ENCODE measurements around the gene KCNJ4.

The KCNJ4 gene

GRCh38 chr22:38461414-38462081 is 6.5 kb upstream of the KCNJ4 start:
- no peak for TF ChIP-seq CTCF (conservative IDR thresholded peaks at IDR 0.05; ENCODE audit: low read depth)
- H3K27ac ChIP-seq, result no peak overlapping the region
- ChIA-PET POLR2A (ENCODE audit: low non-redundant PET) (interaction anchor here (0.6 kb wide), 1 partner anchor 207 kb away, joined by 4 read pairs; no protein-coding TSS in a partner anchor), CTCF (interaction anchor here (0.5 kb wide), 1 partner anchor 355 kb away, joined by 4 read pairs; no protein-coding TSS in a partner anchor)
- peak; percentile 28 for DNase-seq (ENCODE audit: low spot score)

- no peak overlapping the region for H3K27ac ChIP-seq
- DNase-seq (ENCODE audit: low spot score), result no peak
- POLR2A ChIA-PET (ENCODE audit: low non-redundant PET), result no interaction called here
- CTCF ChIA-PET, result interaction anchor here (0.5 kb wide), 1 partner anchor 355 kb away, joined by 4 read pairs; no protein-coding TSS in a partner anchor
- TF ChIP-seq CTCF (conservative IDR thresholded peaks at IDR 0.05; ENCODE audit: low read depth), result no peak
These were observed 6.0 kb upstream of the KCNJ4 start for GRCh38 chr22:38461057-38461413.

GRCh38 chr22:38460426-38460840 is 5.4 kb upstream of the KCNJ4 start:
- H3K27ac ChIP-seq, result no peak overlapping the region
- TF ChIP-seq CTCF (conservative IDR thresholded peaks at IDR 0.05; ENCODE audit: low read depth), result no peak
- CTCF ChIA-PET, result no interaction called here
- POLR2A ChIA-PET (ENCODE audit: low non-redundant PET), result no interaction called here
- DNase-seq (ENCODE audit: low spot score), result no peak

GRCh38 chr22:38456841-38457699 is 2.1 kb upstream of the KCNJ4 start:
- CTCF ChIA-PET, result no interaction called here

GRCh38 chr22:38456272-38456835 is 1.4 kb upstream of the KCNJ4 start:
- CTCF ChIA-PET, result no interaction called here
- TF ChIP-seq CTCF (conservative IDR thresholded peaks at IDR 0.05; ENCODE audit: low read depth), result no peak
- no peak overlapping the region for H3K27ac ChIP-seq
- POLR2A ChIA-PET (ENCODE audit: low non-redundant PET), result no interaction called here
- DNase-seq (ENCODE audit: low spot score), result no peak

More at GRCh38 chr22:38456841-38457699, 2.1 kb upstream of the KCNJ4 start:
- no peak overlapping the region for H3K27ac ChIP-seq
- POLR2A ChIA-PET (ENCODE audit: low non-redundant PET), result no interaction called here
- TF ChIP-seq CTCF (conservative IDR thresholded peaks at IDR 0.05; ENCODE audit: low read depth), result no peak
- no peak for DNase-seq (ENCODE audit: low spot score)

- H3K27ac ChIP-seq, result no peak overlapping the region
- no peak for DNase-seq (ENCODE audit: low spot score)
- POLR2A ChIA-PET (ENCODE audit: low non-redundant PET), result no interaction called here
- TF ChIP-seq CTCF (conservative IDR thresholded peaks at IDR 0.05; ENCODE audit: low read depth), result no peak
- CTCF ChIA-PET, result no interaction called here
These were observed 702 bp upstream of the KCNJ4 start for GRCh38 chr22:38455530-38456271.

Measured in RWPE1 (cell line).